ENCODE data around the gene ARSI. TPM values are rescaled to one million over a fixed set of nuclear protein-coding genes. Genes with fewer than 3 reads are reported as not detected.

ARSI gene
- total and polyA plus RNA-seq, 7 experiments from 2014 or later, result 1.6 TPM; not detected in 6

GRCh38 chr5:150322202-150322601 lies 19.5 kb upstream of the ARSI start:
- CTCF ChIA-PET, result interaction anchor here (0.7 kb wide), 1 partner anchor 525 kb away, joined by 3 read pairs; no protein-coding TSS in a partner anchor
- peak overlapping the region in 1 of 9 donors; percentile 28 for H3K27ac Mint-ChIP-seq
- no peak overlapping the region for H3K4me3 ChIP-seq (ENCODE audit: low read length)

GRCh38 chr5:150321784-150322183 lies 19.1 kb upstream of the ARSI start:
- peaks cover 0 to 4% (median 0%) of the 10 kb centered on the region in 5 donors for H3K27me3 Mint-ChIP-seq
- no peaks in the 10 kb centered on the region for H3K9me3 ChIP-seq (ENCODE audit: control insufficient read depth in 2 of 3, low read length in 3 of 3)

More at GRCh38 chr5:150322202-150322601, 19.5 kb upstream of the ARSI start:
- peaks cover 0 to 2% (median 0%) of the 10 kb centered on the region in 11 donors for H3K9me3 Mint-ChIP-seq
- no peaks in the 10 kb centered on the region for H3K36me3 Mint-ChIP-seq
- Histone ChIP-seq H3K4me1 (ENCODE audit: control insufficient read depth in 2 of 2, insufficient read depth in 2 of 2, low read length in 2 of 2) (peaks cover 0 to 5% of the 10 kb centered on the region in 2 donors), H3K27ac (ENCODE audit: low read depth, low read length) (no peak overlapping the region), H3K9me3 (ENCODE audit: control insufficient read depth in 2 of 3, low read length in 3 of 3) (no peaks in the 10 kb centered on the region), H3K36me3 (ENCODE audit: control insufficient read depth in 2 of 3, insufficient read depth in 3 of 3, low read length in 3 of 3) (no peaks in the 10 kb centered on the region), H3K27me3 (ENCODE audit: control insufficient read depth in 2 of 2, insufficient read depth in 2 of 2, low read length in 2 of 2) (no peaks in the 10 kb centered on the region)
- peaks cover 0 to 6% (median 0%) of the 10 kb centered on the region in 7 donors for H3K4me1 Mint-ChIP-seq
- H3K27me3 Mint-ChIP-seq, result peaks cover 0 to 4% (median 0%) of the 10 kb centered on the region in 5 donors
- DNase-seq (no peak), ATAC-seq (no peak)
- POLR2A ChIA-PET, result no interaction called here
- H3K4me3 Mint-ChIP-seq, result no peak overlapping the region
- intact Hi-C loops (cut with micrococcal nuclease), result no loop called here

GRCh38 chr5:150321211-150321610 lies 18.5 kb upstream of the ARSI start:
- H3K36me3 Mint-ChIP-seq, result no peaks in the 10 kb centered on the region
- H3K4me3 Mint-ChIP-seq, result no peak overlapping the region
- peaks cover 0 to 2% (median 0%) of the 10 kb centered on the region in 11 donors for H3K9me3 Mint-ChIP-seq
- Histone ChIP-seq H3K27ac (ENCODE audit: low read depth, low read length) (no peak overlapping the region), H3K36me3 (ENCODE audit: control insufficient read depth in 2 of 3, insufficient read depth in 3 of 3, low read length in 3 of 3) (no peaks in the 10 kb centered on the region), H3K4me3 (ENCODE audit: low read length) (no peak overlapping the region), H3K9me3 (ENCODE audit: control insufficient read depth in 2 of 3, low read length in 3 of 3) (no peaks in the 10 kb centered on the region), H3K27me3 (ENCODE audit: control insufficient read depth in 2 of 2, insufficient read depth in 2 of 2, low read length in 2 of 2) (no peaks in the 10 kb centered on the region), H3K4me1 (ENCODE audit: control insufficient read depth in 2 of 2, insufficient read depth in 2 of 2, low read length in 2 of 2) (peaks cover 0 to 5% of the 10 kb centered on the region in 2 donors)
- intact Hi-C loops (cut with micrococcal nuclease), result no loop called here
- H3K27ac Mint-ChIP-seq, result no peak overlapping the region
- CTCF ChIA-PET, result no interaction called here
- DNase-seq (no peak), ATAC-seq (no peak)
- POLR2A ChIA-PET, result no interaction called here
- H3K4me1 Mint-ChIP-seq, result peaks cover 0 to 6% (median 0%) of the 10 kb centered on the region in 7 donors
- peaks cover 0 to 4% (median 0%) of the 10 kb centered on the region in 5 donors for H3K27me3 Mint-ChIP-seq

More at GRCh38 chr5:150321784-150322183, 19.1 kb upstream of the ARSI start:
- ATAC-seq (no peak), DNase-seq (no peak)
- ChIA-PET CTCF (interaction anchor here (0.7 kb wide), 1 partner anchor 525 kb away, joined by 3 read pairs; no protein-coding TSS in a partner anchor), POLR2A (no interaction called here)
- H3K9me3 Mint-ChIP-seq, result peaks cover 0 to 2% (median 0%) of the 10 kb centered on the region in 11 donors
- no peak overlapping the region for H3K27ac Mint-ChIP-seq
- Histone ChIP-seq H3K4me3 (ENCODE audit: low read length) (no peak overlapping the region), H3K36me3 (ENCODE audit: control insufficient read depth in 2 of 3, insufficient read depth in 3 of 3, low read length in 3 of 3) (no peaks in the 10 kb centered on the region), H3K27ac (ENCODE audit: low read depth, low read length) (no peak overlapping the region), H3K4me1 (ENCODE audit: control insufficient read depth in 2 of 2, insufficient read depth in 2 of 2, low read length in 2 of 2) (peaks cover 0 to 5% of the 10 kb centered on the region in 2 donors), H3K27me3 (ENCODE audit: control insufficient read depth in 2 of 2, insufficient read depth in 2 of 2, low read length in 2 of 2) (no peaks in the 10 kb centered on the region)
- no peak overlapping the region for H3K4me3 Mint-ChIP-seq
- H3K4me1 Mint-ChIP-seq, result peaks cover 0 to 6% (median 0%) of the 10 kb centered on the region in 7 donors
- H3K36me3 Mint-ChIP-seq, result no peaks in the 10 kb centered on the region
- intact Hi-C loops (cut with micrococcal nuclease), result no loop called here

- Mint-ChIP-seq H3K36me3 (no peaks in the 10 kb centered on the region), H3K27me3 (peaks cover 0 to 5% (median 0%) of the 10 kb centered on the region in 5 donors), H3K4me1 (peaks cover 0 to 6% (median 0%) of the 10 kb centered on the region in 7 donors), H3K4me3 (no peak overlapping the region), H3K9me3 (peaks cover 0 to 2% (median 0%) of the 10 kb centered on the region in 11 donors), H3K27ac (no peak overlapping the region)
- DNase-seq, result no peak
- Histone ChIP-seq H3K9me3 (ENCODE audit: control insufficient read depth in 2 of 3, low read length in 3 of 3) (no peaks in the 10 kb centered on the region), H3K27ac (ENCODE audit: low read depth, low read length) (no peak overlapping the region), H3K36me3 (ENCODE audit: control insufficient read depth in 2 of 3, insufficient read depth in 3 of 3, low read length in 3 of 3) (no peaks in the 10 kb centered on the region), H3K4me1 (ENCODE audit: control insufficient read depth in 2 of 2, insufficient read depth in 2 of 2, low read length in 2 of 2) (peaks cover 0 to 5% of the 10 kb centered on the region in 2 donors), H3K4me3 (ENCODE audit: low read length) (no peak overlapping the region), H3K27me3 (ENCODE audit: control insufficient read depth in 2 of 2, insufficient read depth in 2 of 2, low read length in 2 of 2) (no peaks in the 10 kb centered on the region)
- no peak for ATAC-seq
- intact Hi-C loops (cut with micrococcal nuclease), result no loop called here
- ChIA-PET POLR2A (no interaction called here), CTCF (no interaction called here)
Measured at GRCh38 chr5:150320044-150320613, 17.4 kb upstream of the ARSI start.

GRCh38 chr5:150319484-150319790 lies 16.7 kb upstream of the ARSI start:
- H3K27me3 ChIP-seq (ENCODE audit: control insufficient read depth in 2 of 2, insufficient read depth in 2 of 2, low read length in 2 of 2), result no peaks in the 10 kb centered on the region
- Mint-ChIP-seq H3K4me1 (peaks cover 0 to 6% (median 0%) of the 10 kb centered on the region in 7 donors), H3K4me3 (no peak overlapping the region), H3K9me3 (peaks cover 0 to 2% (median 0%) of the 10 kb centered on the region in 11 donors), H3K27me3 (peaks cover 0 to 5% (median 0%) of the 10 kb centered on the region in 5 donors), H3K27ac (no peak overlapping the region), H3K36me3 (no peaks in the 10 kb centered on the region)
- ATAC-seq (no peak), DNase-seq (no peak)
- CTCF ChIA-PET, result no interaction called here
- H3K9me3 ChIP-seq (ENCODE audit: control insufficient read depth in 2 of 3, low read length in 3 of 3), result no peaks in the 10 kb centered on the region
- POLR2A ChIA-PET, result no interaction called here
- no peaks in the 10 kb centered on the region for H3K36me3 ChIP-seq (ENCODE audit: control insufficient read depth in 2 of 3, insufficient read depth in 3 of 3, low read length in 3 of 3)
- H3K27ac ChIP-seq (ENCODE audit: low read depth, low read length), result no peak overlapping the region
- peaks cover 0 to 5% of the 10 kb centered on the region in 2 donors for H3K4me1 ChIP-seq (ENCODE audit: control insufficient read depth in 2 of 2, insufficient read depth in 2 of 2, low read length in 2 of 2)
- intact Hi-C loops (cut with micrococcal nuclease), result no loop called here
- H3K4me3 ChIP-seq (ENCODE audit: low read length), result no peak overlapping the region

GRCh38 chr5:150318613-150319483 lies 16.1 kb upstream of the ARSI start:
- POLR2A ChIA-PET, result no interaction called here

More at GRCh38 chr5:150318613-150319483, 16.1 kb upstream of the ARSI start:
- H3K4me3 ChIP-seq (ENCODE audit: low read length), result no peak overlapping the region
- peaks cover 0 to 5% of the 10 kb centered on the region in 2 donors for H3K4me1 ChIP-seq (ENCODE audit: control insufficient read depth in 2 of 2, insufficient read depth in 2 of 2, low read length in 2 of 2)
- no peak overlapping the region for H3K4me3 Mint-ChIP-seq
- peaks cover 0 to 6% (median 0%) of the 10 kb centered on the region in 7 donors for H3K4me1 Mint-ChIP-seq
- H3K27me3 Mint-ChIP-seq, result peaks cover 0 to 5% (median 0%) of the 10 kb centered on the region in 5 donors
- ATAC-seq (no peak), DNase-seq (no peak)
- H3K9me3 Mint-ChIP-seq, result peaks cover 0 to 2% (median 0%) of the 10 kb centered on the region in 11 donors
- H3K36me3 Mint-ChIP-seq, result no peaks in the 10 kb centered on the region
- no peaks in the 10 kb centered on the region for H3K36me3 ChIP-seq (ENCODE audit: control insufficient read depth in 2 of 3, insufficient read depth in 3 of 3, low read length in 3 of 3)
- no peak overlapping the region for H3K27ac ChIP-seq (ENCODE audit: low read depth, low read length)
- H3K9me3 ChIP-seq (ENCODE audit: control insufficient read depth in 2 of 3, low read length in 3 of 3), result no peaks in the 10 kb centered on the region
- no peak overlapping the region for H3K27ac Mint-ChIP-seq
- intact Hi-C loops (cut with micrococcal nuclease), result no loop called here
- no peaks in the 10 kb centered on the region for H3K27me3 ChIP-seq (ENCODE audit: control insufficient read depth in 2 of 2, insufficient read depth in 2 of 2, low read length in 2 of 2)
- CTCF ChIA-PET, result no interaction called here
